HFF-Myc (cell line): ENCODE measurements around the gene LIMS2.

Source experiments
- DNase-seq: peaks from one replicate; pipeline ENCODE4 v3.0.0-alpha.2; 2011; ENCODE audit warnings: low read depth; ENCODE audit errors: extremely low read depth
- H3K4me3 ChIP-seq: replicated peaks from 2 replicates; pipeline ENCODE4 v1.5.1; 2011; ENCODE audit warnings: low read depth, mild to moderate bottlenecking, control low read depth, low read length
- TF ChIP-seq, protein P1 (sequence below): IDR thresholded peaks from 2 replicates; pipeline ENCODE4 v1.5.1; 2012; ENCODE audit warnings: mild to moderate bottlenecking, low read depth, low read length, control low read depth; ENCODE audit errors: missing control alignments

Gene LIMS2

GRCh38 chr2:127631541-127631996 is 43.8 kb downstream of the LIMS2 start:
- no peak overlapping the region for H3K4me3 ChIP-seq
- no peak for DNase-seq
- TF ChIP-seq, protein P1, sequence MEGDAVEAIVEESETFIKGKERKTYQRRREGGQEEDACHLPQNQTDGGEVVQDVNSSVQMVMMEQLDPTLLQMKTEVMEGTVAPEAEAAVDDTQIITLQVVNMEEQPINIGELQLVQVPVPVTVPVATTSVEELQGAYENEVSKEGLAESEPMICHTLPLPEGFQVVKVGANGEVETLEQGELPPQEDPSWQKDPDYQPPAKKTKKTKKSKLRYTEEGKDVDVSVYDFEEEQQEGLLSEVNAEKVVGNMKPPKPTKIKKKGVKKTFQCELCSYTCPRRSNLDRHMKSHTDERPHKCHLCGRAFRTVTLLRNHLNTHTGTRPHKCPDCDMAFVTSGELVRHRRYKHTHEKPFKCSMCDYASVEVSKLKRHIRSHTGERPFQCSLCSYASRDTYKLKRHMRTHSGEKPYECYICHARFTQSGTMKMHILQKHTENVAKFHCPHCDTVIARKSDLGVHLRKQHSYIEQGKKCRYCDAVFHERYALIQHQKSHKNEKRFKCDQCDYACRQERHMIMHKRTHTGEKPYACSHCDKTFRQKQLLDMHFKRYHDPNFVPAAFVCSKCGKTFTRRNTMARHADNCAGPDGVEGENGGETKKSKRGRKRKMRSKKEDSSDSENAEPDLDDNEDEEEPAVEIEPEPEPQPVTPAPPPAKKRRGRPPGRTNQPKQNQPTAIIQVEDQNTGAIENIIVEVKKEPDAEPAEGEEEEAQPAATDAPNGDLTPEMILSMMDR = no peak

GRCh38 chr2:127630864-127631540 is 44.3 kb downstream of the LIMS2 start:
- TF ChIP-seq, protein P1 = no peak
- no peak overlapping the region for H3K4me3 ChIP-seq
- DNase-seq = no peak

GRCh38 chr2:127630096-127630863 is 45.0 kb downstream of the LIMS2 start:
- no peak for DNase-seq
- H3K4me3 ChIP-seq = no peak overlapping the region
- TF ChIP-seq, protein P1 = no peak

DNA sequence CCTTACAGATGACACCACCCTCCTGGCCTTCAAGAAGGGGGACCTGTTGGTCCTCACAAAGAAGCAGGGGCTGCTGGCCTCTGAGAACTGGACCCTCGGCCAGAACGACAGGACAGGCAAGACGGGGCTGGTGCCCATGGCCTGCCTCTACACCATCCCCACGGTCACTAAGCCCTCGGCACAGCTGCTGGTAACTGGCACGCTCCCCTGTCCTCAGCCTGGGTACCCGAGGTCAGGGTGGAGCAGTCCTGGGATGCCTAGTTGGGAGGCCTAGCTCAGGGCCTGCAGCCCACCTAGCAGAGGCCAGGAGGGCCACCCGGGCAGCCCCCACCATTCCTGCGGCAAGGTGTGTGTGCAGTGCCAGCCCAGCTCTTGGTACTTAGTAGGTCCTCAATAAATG is 45.7 kb downstream of the LIMS2 start:
- DNase-seq = no peak
- H3K4me3 ChIP-seq = no peak overlapping the region
- TF ChIP-seq, protein P1 = no peak

DNA sequence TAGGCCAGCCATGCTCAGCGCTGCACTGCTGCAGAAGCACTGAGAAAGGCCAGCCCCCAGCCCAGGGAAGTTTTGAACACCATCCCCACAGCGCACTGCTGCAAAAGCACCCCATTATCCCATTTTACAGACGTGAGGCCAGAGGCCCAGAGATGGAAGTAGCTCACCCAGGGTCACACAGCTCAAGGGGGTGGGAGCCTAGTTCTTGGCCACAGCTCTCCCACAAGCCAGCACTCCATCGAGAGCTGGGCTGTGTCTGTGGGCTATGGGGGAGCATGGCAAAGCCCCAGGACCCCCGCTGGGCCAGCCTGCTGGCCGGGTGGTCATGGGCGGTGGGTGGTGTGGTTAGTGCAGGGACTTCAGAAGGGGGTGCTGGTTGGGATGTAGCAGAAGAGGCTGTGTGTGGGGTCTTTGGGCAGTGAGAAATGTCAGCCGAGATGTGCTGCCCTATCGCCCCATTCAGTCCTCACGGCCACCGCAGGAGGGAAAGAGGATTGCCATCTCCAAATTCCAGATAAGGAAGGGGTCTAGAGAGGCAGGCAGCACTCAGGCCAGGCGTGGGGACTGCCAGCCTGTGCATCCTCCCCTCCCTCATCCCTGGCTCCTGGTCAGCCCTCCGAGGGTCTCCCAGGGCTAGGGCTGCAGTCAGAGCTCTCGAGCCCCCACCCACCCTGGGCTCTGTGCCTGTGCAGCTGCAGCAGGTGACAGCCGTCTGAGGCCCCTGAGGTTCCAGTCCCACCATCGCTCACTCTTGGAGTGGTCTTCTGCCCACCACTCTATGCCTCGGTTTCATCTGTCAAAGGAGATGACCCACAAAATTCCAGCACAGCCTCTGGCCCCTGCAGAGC is 46.3 kb downstream of the LIMS2 start:
- no peak for DNase-seq
- TF ChIP-seq, protein P1 = no peak
- no peak overlapping the region for H3K4me3 ChIP-seq

DNA sequence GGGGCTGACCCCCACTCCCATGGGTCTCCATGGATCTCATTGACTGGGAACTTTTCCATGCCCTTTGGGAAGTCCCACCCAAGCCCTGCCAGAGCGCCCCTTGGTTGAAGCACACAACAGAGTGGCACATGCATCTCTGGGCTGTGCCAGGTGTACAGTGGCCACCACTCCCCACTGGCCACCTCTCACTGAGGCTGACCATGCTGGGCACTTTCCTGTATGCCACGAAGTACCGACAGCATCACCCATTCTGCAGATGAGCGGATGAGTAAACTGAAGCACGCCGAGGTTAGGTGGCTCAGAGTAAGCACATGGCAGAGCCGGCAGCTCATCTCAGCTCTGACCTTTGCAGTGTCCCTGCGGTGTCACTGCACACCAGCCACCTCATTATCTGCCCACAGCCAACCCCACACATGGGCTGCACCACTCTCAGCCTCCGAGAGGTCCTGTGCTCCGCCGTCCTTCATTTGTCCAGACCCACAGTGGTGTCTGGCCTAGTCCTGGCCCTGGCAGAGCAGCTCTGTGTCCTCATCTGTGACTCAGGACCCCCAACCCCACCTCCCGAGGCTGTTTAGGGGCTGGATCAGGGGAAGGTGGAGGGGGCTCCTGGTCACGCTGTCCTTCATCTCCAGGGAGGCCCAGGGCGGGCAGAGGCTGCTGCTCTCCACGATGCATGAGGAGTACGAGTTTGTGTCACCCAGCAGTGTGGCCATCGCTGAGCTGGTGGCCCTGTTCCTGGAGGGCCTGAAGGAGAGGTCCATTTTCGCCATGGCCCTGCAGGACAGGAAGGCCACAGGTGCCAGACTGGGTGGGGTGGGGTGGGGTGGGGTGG is 47.4 kb downstream of the LIMS2 start:
- TF ChIP-seq, protein P1 = no peak
- no peak for DNase-seq
- H3K4me3 ChIP-seq = no peak overlapping the region
